ENCODE data around the gene GPR42.

Gene GPR42

DNA sequence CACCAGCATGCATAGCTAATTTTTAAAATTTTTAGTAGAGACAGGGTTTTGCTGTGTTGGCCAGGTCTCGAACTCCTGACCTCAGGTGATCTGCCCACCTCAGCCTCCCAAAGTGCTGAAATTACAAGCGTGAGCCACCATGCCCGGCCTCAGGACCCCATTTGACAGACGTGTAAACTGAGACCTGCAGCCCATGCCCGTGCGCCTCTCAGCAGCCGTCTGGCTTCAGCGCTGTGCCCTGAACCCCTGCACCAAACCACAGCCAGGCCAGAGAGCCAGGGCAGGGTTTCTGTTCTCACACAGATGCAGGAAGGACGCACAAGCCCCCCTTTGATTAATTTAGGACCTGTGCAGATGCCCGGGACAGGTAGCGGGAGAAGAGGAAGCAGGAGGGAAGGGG is 30.4 kb upstream of the GPR42 start:
- Mint-ChIP-seq H3K4me1 (no peaks in the 10 kb centered on the region), H3K9me3 (no peaks in the 10 kb centered on the region), H3K27me3 (peaks cover 69% of the 10 kb centered on the region), H3K27ac (no peak overlapping the region), H3K4me3 (no peak overlapping the region), H3K36me3 (no peaks in the 10 kb centered on the region)
- no peak for DNase-seq
- CTCF ChIA-PET: no interaction called here

DNA sequence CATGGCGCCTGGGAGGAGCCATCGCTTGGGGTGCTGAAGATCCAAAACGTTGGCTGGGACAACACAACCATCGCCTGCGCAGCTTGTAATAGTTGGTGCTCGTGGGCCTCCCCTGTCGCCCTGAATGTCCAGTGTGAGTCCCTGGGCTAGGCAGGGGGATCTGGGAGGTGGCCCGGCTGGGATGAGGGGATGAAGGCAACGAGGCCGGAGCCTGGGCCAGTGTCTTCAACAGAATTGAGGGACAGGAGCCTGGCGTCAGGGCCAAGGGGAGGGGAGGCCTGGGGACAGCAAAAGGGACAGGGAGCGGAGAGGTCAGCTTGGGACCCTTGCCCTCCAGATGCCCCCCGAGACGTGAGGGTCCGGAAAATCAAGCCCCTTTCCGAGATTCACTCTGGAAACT is 29.9 kb upstream of the GPR42 start:
- CTCF ChIA-PET: no interaction called here
- Mint-ChIP-seq H3K4me1 (peaks cover 4% of the 10 kb centered on the region), H3K27ac (no peak overlapping the region), H3K9me3 (no peaks in the 10 kb centered on the region), H3K27me3 (peaks cover 72% of the 10 kb centered on the region), H3K4me3 (no peak overlapping the region), H3K36me3 (no peaks in the 10 kb centered on the region)
- DNase-seq: no peak

DNA sequence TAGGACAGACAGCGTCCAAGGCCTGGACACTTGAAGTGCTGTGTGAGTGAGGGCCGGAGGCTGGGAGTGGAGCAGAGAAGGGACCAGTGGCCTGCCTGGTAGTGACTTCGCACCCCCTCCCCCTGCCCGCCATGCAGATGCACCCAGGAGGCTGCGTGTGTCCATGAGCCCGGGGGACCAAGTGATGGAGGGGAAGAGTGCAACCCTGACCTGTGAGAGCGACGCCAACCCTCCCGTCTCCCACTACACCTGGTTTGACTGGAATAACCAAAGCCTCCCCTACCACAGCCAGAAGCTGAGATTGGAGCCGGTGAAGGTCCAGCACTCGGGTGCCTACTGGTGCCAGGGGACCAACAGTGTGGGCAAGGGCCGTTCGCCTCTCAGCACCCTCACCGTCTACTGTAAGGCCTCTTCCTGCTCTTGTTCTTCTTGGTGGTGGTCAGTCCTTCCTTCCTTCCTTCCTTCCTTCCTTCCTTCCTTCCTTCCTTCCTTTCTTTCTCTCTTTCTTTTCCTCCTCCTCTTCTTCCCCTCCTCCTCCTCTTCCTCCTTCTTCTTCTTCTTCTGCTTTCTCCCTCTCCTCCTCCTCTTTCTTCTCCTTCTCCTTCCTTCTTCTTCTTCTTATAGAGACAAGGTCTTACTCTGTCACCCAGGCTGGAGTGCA is 29.2 kb upstream of the GPR42 start:
- CTCF ChIA-PET: interaction anchor here (1.1 to 1.3 kb wide), 2 partner anchors 9 to 174 kb away, joined by 3 read pairs; no protein-coding TSS in a partner anchor
- DNase-seq: no peak
- Mint-ChIP-seq H3K36me3 (no peaks in the 10 kb centered on the region), H3K27ac (no peak overlapping the region), H3K4me3 (no peak overlapping the region), H3K9me3 (no peaks in the 10 kb centered on the region), H3K27me3 (peaks cover 76% of the 10 kb centered on the region), H3K4me1 (peaks cover 11% of the 10 kb centered on the region)

DNA sequence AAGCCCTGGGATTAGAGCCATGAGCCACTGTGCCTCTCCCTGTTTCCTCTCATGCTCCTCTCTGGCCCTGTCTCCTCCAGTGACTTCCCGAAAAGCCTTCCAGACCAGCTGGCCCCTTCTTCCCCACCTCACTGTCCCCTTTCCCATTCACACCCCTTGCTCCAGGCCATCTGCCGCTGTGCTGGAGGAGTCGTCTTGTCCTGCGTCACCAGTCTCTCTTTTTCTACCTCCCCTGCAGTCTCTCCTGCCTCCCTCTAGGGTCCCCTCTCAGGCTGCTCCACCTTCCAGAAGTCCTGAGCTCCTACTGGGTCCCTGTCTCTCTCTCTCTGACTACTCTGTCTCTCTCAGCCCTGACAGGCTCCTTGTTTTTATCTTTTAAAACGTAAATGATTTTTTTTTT is 28.4 kb upstream of the GPR42 start:
- Mint-ChIP-seq H3K4me3 (no peak overlapping the region), H3K27me3 (peaks cover 79% of the 10 kb centered on the region), H3K4me1 (peaks cover 18% of the 10 kb centered on the region), H3K9me3 (no peaks in the 10 kb centered on the region), H3K36me3 (no peaks in the 10 kb centered on the region), H3K27ac (no peak overlapping the region)
- CTCF ChIA-PET: interaction anchor here (1.1 to 1.3 kb wide), 2 partner anchors 10 to 173 kb away, joined by 3 read pairs; no protein-coding TSS in a partner anchor
- DNase-seq: no peak

DNA sequence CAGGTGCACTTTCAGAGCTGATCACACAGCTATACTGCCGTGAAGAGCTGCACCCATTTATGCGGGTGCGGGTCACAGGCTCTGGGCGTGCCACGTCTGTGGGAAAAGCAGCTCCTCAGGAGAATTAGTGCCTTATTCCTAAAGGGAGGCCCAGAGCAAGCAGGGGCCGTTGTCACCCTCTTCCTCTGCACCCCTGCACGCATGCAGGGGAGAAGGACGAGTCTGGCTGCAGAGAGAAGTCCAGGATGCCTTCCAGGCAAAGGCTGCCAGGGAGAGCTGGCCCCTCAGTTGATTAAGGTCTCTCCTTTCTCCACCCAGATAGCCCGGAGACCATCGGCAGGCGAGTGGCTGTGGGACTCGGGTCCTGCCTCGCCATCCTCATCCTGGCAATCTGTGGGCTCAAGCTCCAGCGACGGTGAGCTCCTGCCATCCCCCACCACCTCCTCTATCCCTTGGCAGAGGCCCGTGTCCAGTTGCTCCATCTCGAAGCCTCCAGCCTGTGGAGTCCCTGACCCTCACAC is 26.3 kb upstream of the GPR42 start:
- peaks cover 33% of the 10 kb centered on the region for H3K4me1 Mint-ChIP-seq

DNA sequence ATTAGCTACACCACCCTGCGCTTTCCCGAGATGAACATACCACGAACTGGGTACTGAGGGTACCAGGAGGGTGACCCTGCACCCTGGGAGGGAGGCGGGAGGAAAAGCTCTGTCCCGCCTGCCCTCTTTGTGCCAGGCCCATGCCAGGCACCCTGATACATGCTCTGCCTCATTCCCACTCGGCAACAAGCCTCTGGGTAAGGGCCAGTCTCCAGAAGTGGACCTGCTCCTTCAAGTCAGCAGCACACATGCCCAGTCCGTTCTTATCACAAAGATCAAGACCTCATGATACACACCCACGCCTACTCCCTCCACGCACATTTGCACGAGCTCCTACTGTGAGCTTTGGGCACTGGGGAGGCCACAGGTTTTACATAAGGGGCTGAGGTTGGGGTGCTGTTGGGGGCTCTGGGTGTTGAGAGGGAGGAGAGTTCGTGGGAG is 25.2 kb upstream of the GPR42 start:
- Mint-ChIP-seq H3K4me3 (no peak overlapping the region), H3K36me3 (no peaks in the 10 kb centered on the region)
- CTCF ChIA-PET: interaction anchor here (2.2 kb wide), 1 partner anchor 192 kb away, joined by 5 read pairs; the partner anchor contains the start of gene FXYD5

More for the DNA sequence above, 26.3 kb upstream of the GPR42 start:
- peaks cover 92% of the 10 kb centered on the region for H3K27me3 Mint-ChIP-seq
- no peak overlapping the region for H3K27ac Mint-ChIP-seq
- no peak overlapping the region for H3K4me3 Mint-ChIP-seq
- no peaks in the 10 kb centered on the region for H3K36me3 Mint-ChIP-seq
- H3K9me3 Mint-ChIP-seq: no peaks in the 10 kb centered on the region
- no peak for DNase-seq
- CTCF ChIA-PET: interaction anchor here (0.9 kb wide), 1 partner anchor 9 kb away, joined by 4 read pairs; no protein-coding TSS in a partner anchor

DNA sequence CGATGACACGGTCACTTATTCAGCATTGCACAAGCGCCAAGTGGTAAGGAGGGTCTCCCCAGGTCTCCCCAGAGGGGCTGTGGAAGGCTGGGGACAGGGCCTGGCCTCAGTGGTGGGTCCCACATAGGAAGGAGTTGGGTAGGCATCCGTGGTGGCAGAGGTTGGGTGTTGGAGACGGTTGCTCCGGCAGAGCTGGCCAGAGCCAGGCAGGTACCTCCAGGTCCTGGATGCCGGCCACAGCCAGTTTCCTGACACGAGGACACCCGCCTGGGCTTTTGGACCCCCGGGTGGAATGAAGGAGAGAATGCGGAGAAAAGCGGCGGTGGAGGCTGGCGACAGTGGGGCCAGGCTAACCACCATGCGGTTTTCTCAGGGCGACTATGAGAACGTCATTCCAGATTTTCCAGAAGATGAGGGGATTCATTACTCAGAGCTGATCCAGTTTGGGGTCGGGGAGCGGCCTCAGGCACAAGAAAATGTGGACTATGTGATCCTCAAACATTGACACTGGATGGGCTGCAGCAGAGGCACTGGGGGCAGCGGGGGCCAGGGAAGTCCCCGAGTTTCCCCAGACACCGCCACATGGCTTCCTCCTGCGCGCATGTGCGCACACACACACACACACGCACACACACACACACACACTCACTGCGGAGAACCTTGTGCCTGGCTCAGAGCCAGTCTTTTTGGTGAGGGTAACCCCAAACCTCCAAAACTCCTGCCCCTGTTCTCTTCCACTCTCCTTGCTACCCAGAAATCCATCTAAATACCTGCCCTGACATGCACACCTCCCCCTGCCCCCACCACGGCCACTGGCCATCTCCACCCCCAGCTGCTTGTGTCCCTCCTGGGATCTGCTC is 24.4 kb upstream of the GPR42 start:
- DNase-seq: peak; percentile 76
- H3K4me1 Mint-ChIP-seq: peaks cover 33% of the 10 kb centered on the region

More for the DNA sequence above, 25.2 kb upstream of the GPR42 start:
- H3K9me3 Mint-ChIP-seq: no peaks in the 10 kb centered on the region
- H3K4me1 Mint-ChIP-seq: peaks cover 33% of the 10 kb centered on the region
- peaks cover 94% of the 10 kb centered on the region for H3K27me3 Mint-ChIP-seq
- DNase-seq: no peak
- H3K27ac Mint-ChIP-seq: no peak overlapping the region

DNA sequence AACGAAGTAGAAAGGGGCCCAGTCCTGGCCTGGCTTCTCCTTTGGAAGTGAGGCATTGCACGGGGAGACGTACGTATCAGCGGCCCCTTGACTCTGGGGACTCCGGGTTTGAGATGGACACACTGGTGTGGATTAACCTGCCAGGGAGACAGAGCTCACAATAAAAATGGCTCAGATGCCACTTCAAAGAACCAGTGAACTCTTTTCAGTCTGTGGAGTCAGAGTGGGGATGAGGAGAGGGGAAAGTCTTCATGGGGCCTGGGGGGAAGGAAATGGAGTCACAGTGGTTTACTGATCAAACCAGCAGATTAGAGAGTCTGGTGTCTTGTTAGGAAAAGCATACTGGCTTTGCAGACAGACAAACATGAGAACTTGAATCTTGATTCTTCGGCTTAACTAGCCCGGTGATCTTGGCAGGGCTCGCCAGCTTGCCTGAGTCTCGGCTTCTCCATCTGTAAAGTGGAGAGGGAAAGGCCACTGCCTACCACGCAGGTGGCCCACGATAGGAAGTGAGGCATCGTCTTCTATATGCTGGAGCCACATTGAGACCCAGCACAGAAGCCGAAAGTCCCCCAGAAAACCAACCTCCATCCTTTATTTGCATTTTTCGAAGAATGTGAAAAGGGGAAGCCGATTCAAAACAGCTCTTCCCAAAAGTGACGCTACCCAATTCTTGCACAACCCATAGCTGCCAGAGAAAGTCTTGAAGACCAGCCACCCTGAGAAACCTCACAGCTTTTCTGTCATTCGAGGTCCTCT is 23.5 kb upstream of the GPR42 start, which contains the start of gene FFAR1:
TSS of gene FFAR1 (plus strand) at position 732 of the 759 bp plus-strand sequence. CDS start 3,650 bp downstream, outside the sequence.
- DNase-seq: peak; percentile 57
- Mint-ChIP-seq H3K36me3 (no peaks in the 10 kb centered on the region), H3K27ac (peak within 1 kb of the TSS; percentile 61), H3K9me3 (no peaks in the 10 kb centered on the region), H3K4me1 (peaks cover 33% of the 10 kb centered on the region), H3K4me3 (peak within 1 kb of the TSS; percentile 4), H3K27me3 (peaks cover 91% of the 10 kb centered on the region)
- CTCF ChIA-PET: interaction anchor here (0.7 to 2.2 kb wide), 7 partner anchors 10 to 205 kb away, joined by 3 to 5 read pairs (median 5); partner anchors contain the start of genes FFAR3 and FXYD5

More for the DNA sequence above, 24.4 kb upstream of the GPR42 start:
- Mint-ChIP-seq H3K9me3 (no peaks in the 10 kb centered on the region), H3K27me3 (peaks cover 94% of the 10 kb centered on the region), H3K4me3 (peak overlapping the region; percentile 4), H3K27ac (peak overlapping the region; percentile 31), H3K36me3 (no peaks in the 10 kb centered on the region)
- CTCF ChIA-PET: interaction anchor here (1.0 to 2.2 kb wide), 6 partner anchors 39 to 204 kb away, joined by 3 to 5 read pairs (median 5); partner anchors contain the start of gene FXYD5

DNA sequence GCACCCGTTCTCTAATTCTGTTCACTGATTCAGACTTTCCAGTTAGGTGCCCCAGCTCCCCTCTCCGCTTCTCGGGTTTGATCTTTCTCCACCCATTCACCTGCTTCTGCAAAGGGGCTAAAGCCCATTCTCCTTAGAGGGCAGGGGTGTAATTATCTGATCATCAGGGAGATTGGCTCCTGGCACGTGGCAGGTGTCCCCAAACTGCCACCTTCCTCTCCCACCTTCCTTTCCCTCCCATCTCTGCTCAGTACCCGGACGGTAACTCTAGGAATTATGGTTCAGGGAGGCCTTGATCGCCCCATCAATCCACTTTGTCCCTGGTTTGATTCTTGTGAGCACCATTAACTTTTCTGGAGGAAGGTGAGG is 23.0 kb upstream of the GPR42 start:
- H3K9me3 Mint-ChIP-seq: no peaks in the 10 kb centered on the region
- peak overlapping the region; percentile 61 for H3K27ac Mint-ChIP-seq
- DNase-seq: no peak
- H3K36me3 Mint-ChIP-seq: no peaks in the 10 kb centered on the region
- H3K4me1 Mint-ChIP-seq: peaks cover 37% of the 10 kb centered on the region
- peaks cover 90% of the 10 kb centered on the region for H3K27me3 Mint-ChIP-seq
- H3K4me3 Mint-ChIP-seq: peak overlapping the region; percentile 4
- CTCF ChIA-PET: interaction anchor here (0.7 to 1.9 kb wide), 5 partner anchors 10 to 147 kb away, joined by 3 to 5 read pairs (median 5); partner anchors contain the start of gene FFAR3

DNA sequence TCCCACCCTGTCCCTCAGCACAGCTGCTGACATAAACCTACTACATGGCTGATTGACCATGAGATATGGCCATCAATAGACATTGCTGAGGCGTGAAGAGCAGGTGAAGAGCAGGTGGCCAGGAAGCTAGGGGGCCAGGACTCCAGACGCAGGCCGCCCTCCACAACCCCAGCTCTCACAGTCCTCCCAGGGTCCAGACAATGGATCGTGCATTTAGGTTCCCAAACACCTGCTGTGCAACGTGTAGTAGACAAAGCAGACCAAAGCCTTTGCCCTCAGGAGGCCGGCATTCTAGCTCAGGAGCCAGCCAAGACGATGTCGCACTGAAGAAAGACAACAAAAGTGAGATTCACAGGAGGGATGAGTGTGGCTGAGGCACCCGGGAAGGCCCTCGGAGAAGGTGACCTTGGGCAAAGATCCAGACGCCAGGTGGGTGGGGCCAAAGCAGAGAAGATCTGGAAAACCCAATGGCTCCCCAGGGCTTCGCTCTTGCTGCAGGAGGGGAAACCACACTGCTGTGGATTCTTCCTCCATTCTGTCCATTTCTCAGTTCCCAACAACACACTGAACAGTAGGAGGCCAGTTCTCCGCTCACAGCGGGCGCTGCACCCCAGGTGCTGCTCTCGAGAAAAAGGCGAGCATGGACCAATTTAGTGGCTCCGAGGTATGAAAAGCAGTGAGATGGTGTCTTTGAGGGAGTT is 21.8 kb upstream of the GPR42 start:
- Mint-ChIP-seq H3K4me3 (no peak overlapping the region), H3K36me3 (no peaks in the 10 kb centered on the region), H3K4me1 (peaks cover 38% of the 10 kb centered on the region), H3K9me3 (no peaks in the 10 kb centered on the region), H3K27me3 (peaks cover 86% of the 10 kb centered on the region), H3K27ac (no peak overlapping the region)
- DNase-seq: peak; percentile 12
- CTCF ChIA-PET: interaction anchor here (1.1 to 1.8 kb wide), 3 partner anchors 9 to 146 kb away, joined by 3 to 9 read pairs (median 6); partner anchors contain the start of gene FFAR3

DNA sequence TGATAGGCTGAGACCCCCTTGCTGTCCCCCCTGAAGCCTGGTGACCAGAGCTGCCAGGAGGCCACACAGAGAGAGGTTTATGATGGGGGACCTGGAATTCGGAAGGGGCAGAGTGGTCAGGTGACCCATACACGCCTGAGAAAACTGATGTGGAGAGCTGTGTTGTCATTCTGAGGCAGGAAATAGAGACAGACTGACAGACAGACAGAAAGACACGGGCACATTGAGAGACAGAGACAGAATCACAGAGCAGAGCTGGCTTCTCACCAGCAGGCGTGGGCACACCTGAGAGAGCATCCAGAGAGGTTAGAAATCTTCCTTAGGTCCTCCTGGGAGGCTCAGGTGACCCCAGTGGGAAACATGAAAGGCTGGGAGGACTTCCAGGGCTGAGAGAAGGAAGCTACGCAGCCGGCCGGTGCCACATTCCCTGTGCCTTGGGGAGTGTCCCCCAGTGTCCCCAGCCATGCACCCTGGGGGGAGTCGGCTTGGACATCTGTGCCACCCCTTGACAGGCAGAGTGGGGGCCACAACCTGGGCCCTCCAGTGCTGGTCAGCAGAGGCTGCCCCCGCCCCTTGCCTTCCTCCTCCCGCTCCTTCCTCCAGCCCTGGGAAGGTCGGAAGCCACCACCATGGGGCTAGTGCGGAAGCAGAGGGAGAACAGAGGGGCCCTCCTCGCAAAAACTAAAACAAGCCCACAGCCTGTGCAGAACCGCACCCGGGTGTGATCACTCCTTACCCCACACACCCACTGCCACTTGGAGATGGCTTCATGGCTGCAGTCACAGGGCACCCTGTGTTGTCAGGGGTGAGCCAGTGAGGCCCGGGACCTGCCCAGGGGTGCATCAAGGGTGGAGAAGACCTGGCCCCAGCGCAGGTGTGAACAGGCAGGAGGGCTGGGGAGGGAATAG is 21.0 kb upstream of the GPR42 start:
- Mint-ChIP-seq H3K4me3 (no peak overlapping the region), H3K27ac (no peak overlapping the region), H3K36me3 (no peaks in the 10 kb centered on the region), H3K4me1 (peaks cover 38% of the 10 kb centered on the region), H3K9me3 (no peaks in the 10 kb centered on the region), H3K27me3 (peaks cover 78% of the 10 kb centered on the region)
- CTCF ChIA-PET: interaction anchor here (1.1 to 1.8 kb wide), 3 partner anchors 118 to 145 kb away, joined by 3 to 9 read pairs (median 6); no protein-coding TSS in a partner anchor
- peak; percentile 15 for DNase-seq

DNA sequence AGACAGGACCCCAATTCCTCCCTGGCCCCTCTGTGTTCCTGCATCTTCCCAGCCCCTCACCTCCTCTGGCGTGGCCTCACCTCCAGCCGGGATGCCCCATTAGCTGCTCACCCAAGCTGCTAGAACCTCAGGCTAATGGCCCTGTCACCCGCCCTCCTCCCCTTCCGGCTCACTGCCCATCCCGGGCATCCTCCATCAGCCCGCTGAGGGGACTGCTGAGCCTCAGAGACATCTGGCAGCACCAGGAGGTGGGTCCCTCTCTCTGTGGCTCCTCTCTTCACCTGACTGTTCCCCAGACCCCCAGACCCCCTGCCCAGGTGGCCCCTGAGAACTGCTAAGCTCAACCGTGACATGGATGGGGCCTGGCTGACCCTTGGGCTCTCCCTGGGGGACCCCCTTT is 20.3 kb upstream of the GPR42 start:
- Mint-ChIP-seq H3K36me3 (no peaks in the 10 kb centered on the region), H3K9me3 (no peaks in the 10 kb centered on the region), H3K27me3 (peaks cover 76% of the 10 kb centered on the region), H3K27ac (no peak overlapping the region), H3K4me1 (peaks cover 38% of the 10 kb centered on the region), H3K4me3 (no peak overlapping the region)
- CTCF ChIA-PET: interaction anchor here (1.1 to 1.8 kb wide), 2 partner anchors 118 to 145 kb away, joined by 3 to 9 read pairs; no protein-coding TSS in a partner anchor
- DNase-seq: no peak
